B cell (primary cell): ENCODE data around the gene APOF. TPM values are rescaled to one million over a fixed set of nuclear protein-coding genes. Genes with fewer than 3 reads are reported as not detected.
A peak's percentile ranks its signal among the peaks of the same experiment; 100 is the strongest.

Experiments
- ATAC-seq: fragments of 200-7000 bp; cut with Tn5 transposase; one replicate; pipeline ENCODE4 v1.10.0; 2021; ENCODE audit warnings: low read depth, mild to moderate bottlenecking, moderate number of reproducible peaks, moderate library complexity
- CTCF ChIA-PET: fragments of 350-600 bp; sonication (Branson Sonifier 250); formaldehyde crosslinking; loops from one replicate; lab custom pipeline; 2021; ENCODE audit warnings: antibody characterized with exemption, inconsistent platforms; lab: Charles Lee
- POLR2A ChIA-PET: fragments of 350-600 bp; sonication (Branson Sonifier 250); formaldehyde crosslinking; loops from one replicate; lab custom pipeline; 2021; ENCODE audit warnings: antibody characterized with exemption; lab: Charles Lee
- DNase-seq: peaks from one replicate; pipeline ENCODE4 v3.0.0; 2013
- H2AFZ ChIP-seq: 2 replicates; pipeline ENCODE4 v1.6.1; 2012; ENCODE audit warnings: mild to moderate bottlenecking, low read depth, low read length; ENCODE audit not compliant: insufficient read depth, poor library complexity, severe bottlenecking
- H3K27ac ChIP-seq, 2 donors: 1 replicate in 1 of 2; 2 replicates in 1 of 2; pipeline ENCODE4 v1.5.1; 2012 to 2013; ENCODE audit warnings: low read length in 2 of 2, mild to moderate bottlenecking in 2 of 2, moderate library complexity in 1 of 2
- H3K27me3 ChIP-seq, 4 experiments: fragments of 200-600 bp in 1 of 4; sonication (generic) in 1 of 4; replicated peaks in 1 of 4; 1 replicate in 2 of 4; 2 replicates in 2 of 4; pipeline versions ENCODE4 v1.6.1 to v1.7.0; 2013 to 2016; ENCODE audit warnings: low read length in 3 of 4, mild to moderate bottlenecking in 2 of 4, mixed read lengths in 1 of 4, moderate library complexity in 1 of 4; ENCODE audit not compliant: insufficient read depth in 4 of 4, control insufficient read depth in 3 of 4; ENCODE audit errors: control extremely low read depth in 1 of 4
- H3K36me3 ChIP-seq, 2 experiments: replicated peaks in 1 of 2; 1 replicate in 1 of 2; 2 replicates in 1 of 2; pipeline versions ENCODE4 v1.6.1 to v1.7.1; 2013; ENCODE audit warnings: low read length in 1 of 2; ENCODE audit not compliant: insufficient read depth in 2 of 2, control insufficient read depth in 1 of 2; ENCODE audit errors: control extremely low read depth in 1 of 2, extremely low read depth in 1 of 2
- H3K4me1 ChIP-seq, 2 donors: fragments of 200-600 bp in 1 of 2; sonication (generic) in 1 of 2; 1 replicate in 1 of 2; 2 replicates in 1 of 2; pipeline versions ENCODE4 v1.5.1 to v1.6.1; 2013 to 2017; ENCODE audit warnings: low read length in 2 of 2; ENCODE audit not compliant: control insufficient read depth in 2 of 2, insufficient read depth in 2 of 2
- H3K4me2 ChIP-seq: replicated peaks from 2 replicates; pipeline ENCODE3; 2012; ENCODE audit warnings: mild to moderate bottlenecking, low read depth, low read length; ENCODE audit not compliant: poor library complexity, severe bottlenecking
- H3K4me3 ChIP-seq, 5 experiments: fragments of 200-600 bp in 1 of 5; sonication (generic) in 1 of 5; 1 replicate in 3 of 5; 2 replicates in 2 of 5; pipeline versions ENCODE4 v1.5.1 to v1.7.0; 2011 to 2016; ENCODE audit warnings: low read length in 4 of 5, mild to moderate bottlenecking in 4 of 5, low read depth in 2 of 5, control low read depth in 1 of 5, moderate library complexity in 1 of 5; ENCODE audit not compliant: insufficient read depth in 1 of 5; ENCODE audit errors: control extremely low read depth in 1 of 5, extremely low read depth in 1 of 5
- H3K79me2 ChIP-seq: fragments of 200-600 bp; sonication (generic); one replicate; pipeline ENCODE4 v1.6.0; 2016; ENCODE audit warnings: low read length; ENCODE audit not compliant: control insufficient read depth, insufficient read depth
- H3K9ac ChIP-seq: fragments of 200-600 bp; sonication (generic); 2 replicates; pipeline ENCODE4 v1.6.1; 2017; ENCODE audit warnings: mild to moderate bottlenecking, low read length, moderate library complexity
- H3K9me3 ChIP-seq, 3 donors: one replicate each; pipeline versions ENCODE4 v1.6.1 to v1.7.1; 2013; ENCODE audit warnings: low read length in 2 of 3; ENCODE audit not compliant: control insufficient read depth in 2 of 3, insufficient read depth in 1 of 3; ENCODE audit errors: control extremely low read depth in 1 of 3
- H4K20me1 ChIP-seq: 2 replicates; pipeline ENCODE4 v1.6.0; 2012; ENCODE audit warnings: mild to moderate bottlenecking, low read length; ENCODE audit not compliant: insufficient read depth, control insufficient read depth, poor library complexity, severe bottlenecking
- H3K27ac Mint-ChIP-seq: one replicate; pipeline ENCODE4 v1.8.0; 2021; ENCODE audit warnings: mixed read lengths
- H3K27me3 Mint-ChIP-seq: one replicate; pipeline ENCODE4 v1.8.0; 2021; ENCODE audit warnings: mixed read lengths
- H3K4me1 Mint-ChIP-seq: one replicate; pipeline ENCODE4 v1.8.0; 2021; ENCODE audit warnings: mixed read lengths
- H3K4me3 Mint-ChIP-seq: one replicate; pipeline ENCODE4 v1.8.0; 2021; ENCODE audit warnings: mixed read lengths
- H3K9me3 Mint-ChIP-seq: one replicate; pipeline ENCODE4 v1.8.0; 2022; ENCODE audit warnings: mixed read lengths; ENCODE audit not compliant: insufficient read depth
- CTCF ChIP-seq: fragments of 200-600 bp; IDR thresholded peaks from one replicate; pipeline ENCODE4 v1.8.0; 2022; ENCODE audit warnings: antibody characterized with exemption, mild to moderate bottlenecking
- EZH2 ChIP-seq: IDR thresholded peaks from 2 replicates; pipeline ENCODE4 v1.6.1; 2012; ENCODE audit warnings: borderline replicate concordance, low read depth, mild to moderate bottlenecking, moderate library complexity, low read length; ENCODE audit not compliant: insufficient read depth, poor library complexity, severe bottlenecking
- whole genome bisulfite sequencing: methylation state at CpG from one replicate; pipeline ENCODE4 v1.1.5; 2013; ENCODE audit warnings: missing lambda C conversion rate; ENCODE audit not compliant: insufficient coverage; 5-methylcytosine and 5-hydroxymethylcytosine counted together
- intact Hi-C: fragments of 100-400 bp; cut with micrococcal nuclease; formaldehyde crosslinking; loops from one replicate; pipeline ENCODE4 v1.10.0; 2022
- polyA plus RNA-seq: library from polyadenylated mRNA; depleted of rRNA; stranded (reverse); fragments of >200 nt; gene quantifications from 2 replicates; pipeline ENCODE4 v1.2.3, GENCODE V29; 2012
- total RNA-seq, 2 donors: library from RNA; stranded (reverse); fragments of 120-200 nt in 1 of 2; gene quantifications; 1 replicate in 1 of 2; 2 replicates in 1 of 2; pipeline versions ENCODE4 v1.2.3 to v1.2.4, GENCODE V29; 2013 to 2022

The APOF gene
- total and polyA plus RNA-seq, 2 donors (not counting 1 experiment from before 2014, with no cell fraction given), result not detected

- Histone ChIP-seq H3K27me3 (no peaks in the 10 kb centered on the region), H3K36me3 (peaks cover 8 to 23% of the 10 kb centered on the region in 2 experiments), H3K9me3 (no peaks in the 10 kb centered on the region), H3K27ac (peak within 1 kb of the TSS; percentile 67 to 90), H3K4me2 (peak within 1 kb of the TSS; percentile 91), H2AFZ (peak within 1 kb of the TSS; percentile 95), H3K4me3 (peak within 1 kb of the TSS; percentile 78 to 94 (median 91)), H3K79me2 (peaks cover 20% of the 10 kb centered on the region), H4K20me1 (no peaks in the 10 kb centered on the region), H3K9ac (peak within 1 kb of the TSS; percentile 82), H3K4me1 (peaks cover 12 to 15% of the 10 kb centered on the region in 2 donors)
- Mint-ChIP-seq H3K4me3 (peak within 1 kb of the TSS; percentile 99), H3K27me3 (no peaks in the 10 kb centered on the region), H3K4me1 (peaks cover 10% of the 10 kb centered on the region), H3K9me3 (no peaks in the 10 kb centered on the region), H3K27ac (peak within 1 kb of the TSS; percentile 99)
- TF ChIP-seq CTCF (no peak), EZH2 (no peak)
- intact Hi-C loops, result loop anchor here (1.0 to 5.0 kb wide), 12 partner anchors 16 to 1206 kb away; partner anchors contain the start of genes CS, DDIT3, MBD6 and ORMDL2
- ChIA-PET POLR2A (interaction anchor here (0.7 to 2.3 kb wide), 23 partner anchors 9 to 199 kb away, joined by 3 to 12 read pairs (median 4); partner anchors contain the start of genes APOF, COQ10A, GLS2 and IL23A), CTCF (interaction anchor here (0.6 to 4.8 kb wide), 21 partner anchors 9 to 320 kb away, joined by 3 to 44 read pairs (median 4); partner anchors contain the start of genes COQ10A, IL23A, PAN2 and RNF41)
- peak; percentile 99 for DNase-seq
- peak; percentile 86 for ATAC-seq
- WGBS, result under 1% methylated on average over 62 of the region's 62 CpGs
These were observed 46.8 kb downstream of the APOF start, which contains the start of gene CNPY2 for GRCh38 chr12:56315622-56316473. Gene CNPY2 (minus strand): TSS chr12:56315988. CDS start chr12:56315217, 771 bp downstream.
